Cerebellar cortex (tissue), 1 donor: ENCODE measurements around the gene NRSN2.

Experiments used
- DNase-seq: peaks from one replicate; pipeline ENCODE4 v3.0.0-alpha.2; 2015; ENCODE audit warnings: low spot score

The NRSN2 gene

GRCh38 chr20:397432-398237 lies 50.7 kb downstream of the NRSN2 start:
- no peak for DNase-seq

- no peak for DNase-seq
These were observed 52.3 kb downstream of the NRSN2 start for GRCh38 chr20:399182-399707.

GRCh38 chr20:400128-400453 lies 53.2 kb downstream of the NRSN2 start:
- no peak for DNase-seq

- no peak for DNase-seq
These were observed 53.8 kb downstream of the NRSN2 start for GRCh38 chr20:400454-401275.

- DNase-seq, result no peak
These were observed 55.0 kb downstream of the NRSN2 start for GRCh38 chr20:401682-402495.

GRCh38 chr20:402496-402885 lies 55.6 kb downstream of the NRSN2 start:
- no peak for DNase-seq

- DNase-seq, result no peak
These were observed 56.1 kb downstream of the NRSN2 start for GRCh38 chr20:402898-403581.

GRCh38 chr20:403582-403957 lies 56.7 kb downstream of the NRSN2 start:
- DNase-seq, result no peak

- no peak for DNase-seq
These were observed 57.2 kb downstream of the NRSN2 start for GRCh38 chr20:404088-404487.
